GM19328 (cell line): Measurements from ENCODE around the gene ZNF148.

Experiments
- ATAC-seq: cut with Tn5 transposase; IDR thresholded peaks from one replicate; pipeline ENCODE4 v1.9.1; 2021; ENCODE audit warnings: mild to moderate bottlenecking, moderate library complexity; ENCODE audit not compliant: unreplicated experiment

ZNF148 gene

GRCh38 chr3:125289429-125289981 lies 85.6 kb downstream of the ZNF148 start:
- ATAC-seq: no peak

- ATAC-seq: no peak
These were observed 87.9 kb downstream of the ZNF148 start for GRCh38 chr3:125287248-125287647.

DNA sequence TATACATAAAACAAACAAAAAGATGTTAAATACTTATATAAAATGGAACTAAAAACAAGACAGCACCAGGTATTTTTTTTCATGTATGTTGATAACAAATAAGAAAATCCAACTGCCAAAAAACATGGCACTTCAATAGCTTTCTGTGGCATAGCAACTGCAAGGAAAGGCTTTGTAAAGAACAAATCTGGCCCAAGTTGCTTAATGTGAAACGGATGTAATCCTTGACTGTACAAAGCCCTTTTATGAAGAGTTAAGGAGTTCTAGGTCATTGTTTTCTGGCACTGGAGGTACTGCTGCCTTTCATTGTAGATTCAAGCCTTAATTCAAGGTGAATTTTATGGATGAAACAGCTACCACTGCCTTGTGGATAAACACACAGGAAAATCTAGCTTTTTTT lies 93.7 kb downstream of the ZNF148 start:
- ATAC-seq: no peak

GRCh38 chr3:125280668-125281361 lies 94.3 kb downstream of the ZNF148 start:
- no peak for ATAC-seq

- no peak for ATAC-seq
These were observed 97.0 kb downstream of the ZNF148 start for GRCh38 chr3:125278155-125278554.

DNA sequence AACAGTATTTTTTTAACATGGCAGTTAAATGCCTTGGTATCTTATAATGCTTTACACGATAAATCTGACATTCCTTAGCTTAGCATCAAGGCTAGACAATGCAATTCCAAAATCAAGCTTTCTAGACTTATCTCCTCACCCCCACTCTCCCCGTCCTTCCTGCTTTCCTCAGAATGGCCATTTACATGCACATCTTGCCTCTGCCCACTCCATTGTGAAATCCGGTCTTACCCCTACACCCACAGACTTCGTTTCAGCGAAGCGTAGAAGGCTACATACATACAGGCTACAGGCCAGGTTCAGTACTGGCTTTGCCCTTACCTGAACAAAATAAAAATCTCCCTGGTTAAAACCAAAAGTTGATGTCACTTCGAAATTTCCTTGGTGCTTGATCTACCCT lies 104.0 kb downstream of the ZNF148 start:
- no peak for ATAC-seq

GRCh38 chr3:125267460-125267859 lies 107.7 kb downstream of the ZNF148 start:
- no peak for ATAC-seq

DNA sequence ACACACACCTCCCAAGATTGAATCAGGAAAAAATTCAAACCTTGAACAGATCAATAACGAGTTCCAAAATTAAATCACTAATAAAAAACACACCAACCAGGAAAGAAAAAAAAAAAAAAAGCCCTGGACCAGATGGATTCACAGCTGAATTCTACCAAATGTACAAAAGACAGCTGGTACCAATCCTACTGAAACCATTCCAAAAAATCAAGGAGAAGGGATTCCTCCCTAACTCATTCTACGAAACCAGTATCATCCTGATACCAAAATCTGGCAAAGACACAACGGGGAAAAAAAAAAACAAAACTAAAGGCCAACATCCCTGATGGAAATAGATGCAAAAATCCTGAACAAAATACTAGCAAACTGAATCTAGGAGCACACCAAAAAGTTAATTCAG lies 108.2 kb downstream of the ZNF148 start:
- no peak for ATAC-seq

- ATAC-seq: no peak
These were observed 113.0 kb downstream of the ZNF148 start for GRCh38 chr3:125262161-125262560.

DNA sequence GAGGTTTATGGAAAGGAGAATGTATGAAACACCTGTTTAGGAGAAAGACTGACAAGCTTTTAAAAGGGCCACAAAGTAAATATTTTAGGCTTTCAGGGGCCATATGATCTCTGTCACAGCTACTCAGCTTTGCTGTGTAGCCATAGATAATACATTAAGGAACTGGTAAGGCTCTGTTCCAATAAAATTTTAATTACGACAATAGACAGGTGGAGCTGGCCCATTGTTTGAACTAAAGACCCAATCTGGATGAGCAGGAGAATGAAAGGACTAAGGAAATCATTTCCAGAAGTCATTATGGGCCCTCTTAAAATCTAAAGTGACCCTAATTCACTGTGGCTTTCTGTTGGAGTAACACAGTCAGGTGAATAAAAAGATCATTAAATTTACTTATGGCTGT lies 114.1 kb downstream of the ZNF148 start:
- no peak for ATAC-seq

GRCh38 chr3:125260158-125260557 lies 115.0 kb downstream of the ZNF148 start:
- ATAC-seq: no peak

DNA sequence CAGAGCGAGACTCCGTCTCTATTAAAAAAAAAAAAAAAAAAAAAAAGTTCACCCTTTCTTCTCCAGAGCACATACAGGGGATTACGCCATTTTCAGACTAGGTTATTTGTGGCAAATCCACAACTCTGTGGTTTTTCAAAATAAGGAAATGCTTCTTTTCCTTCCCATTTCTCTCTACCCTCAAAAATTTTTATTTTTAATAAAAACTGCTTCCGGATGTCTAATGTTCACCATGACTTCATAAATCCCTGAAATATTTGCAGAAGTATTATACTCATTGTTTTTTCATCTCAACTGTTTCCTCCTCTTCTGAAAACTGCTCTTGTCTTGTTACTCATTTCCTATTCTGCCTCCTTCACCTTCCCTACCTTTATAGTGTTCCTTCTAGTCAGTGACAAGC lies 117.6 kb downstream of the ZNF148 start:
- no peak for ATAC-seq

- ATAC-seq: no peak
These were observed 118.5 kb downstream of the ZNF148 start for GRCh38 chr3:125256675-125257074.

DNA sequence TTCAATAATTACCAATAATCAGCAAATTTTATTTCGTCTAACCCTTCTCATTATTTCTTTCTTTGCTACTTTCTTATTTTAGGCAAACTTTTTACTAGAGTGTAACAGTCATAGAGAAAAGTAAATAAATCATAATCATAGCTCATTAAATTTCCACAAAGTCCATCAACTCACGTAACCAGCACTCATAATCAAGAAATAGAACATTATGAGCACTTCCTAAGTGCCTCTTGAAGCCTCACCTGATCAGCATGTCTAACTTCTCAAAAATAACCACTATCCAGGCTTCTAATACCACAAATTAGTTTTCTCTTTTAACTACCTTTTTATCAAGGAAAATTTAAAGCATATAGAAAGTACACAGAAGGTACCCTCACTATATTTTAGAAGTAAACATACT lies 124.2 kb downstream of the ZNF148 start:
- ATAC-seq: no peak

GRCh38 chr3:125246237-125246636 lies 128.9 kb downstream of the ZNF148 start:
- ATAC-seq: no peak

DNA sequence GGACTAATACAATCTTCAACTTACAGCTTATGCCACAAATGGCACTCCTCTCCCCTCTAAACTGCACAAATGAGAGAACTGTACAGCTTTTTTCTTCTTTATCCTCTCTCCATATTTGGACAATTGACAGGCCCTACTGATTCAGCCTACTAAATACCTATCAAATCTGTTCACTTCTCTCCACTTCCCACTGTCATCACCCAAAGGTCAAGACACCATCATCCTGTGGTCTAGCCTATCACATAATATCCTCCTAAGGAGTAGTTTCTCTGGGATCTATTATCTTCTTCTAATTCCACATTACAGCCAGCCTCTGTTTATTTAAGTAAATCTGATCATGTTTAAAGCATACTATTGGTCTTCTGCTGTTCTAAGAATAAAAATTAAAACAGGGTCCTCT lies 129.6 kb downstream of the ZNF148 start:
- no peak for ATAC-seq

DNA sequence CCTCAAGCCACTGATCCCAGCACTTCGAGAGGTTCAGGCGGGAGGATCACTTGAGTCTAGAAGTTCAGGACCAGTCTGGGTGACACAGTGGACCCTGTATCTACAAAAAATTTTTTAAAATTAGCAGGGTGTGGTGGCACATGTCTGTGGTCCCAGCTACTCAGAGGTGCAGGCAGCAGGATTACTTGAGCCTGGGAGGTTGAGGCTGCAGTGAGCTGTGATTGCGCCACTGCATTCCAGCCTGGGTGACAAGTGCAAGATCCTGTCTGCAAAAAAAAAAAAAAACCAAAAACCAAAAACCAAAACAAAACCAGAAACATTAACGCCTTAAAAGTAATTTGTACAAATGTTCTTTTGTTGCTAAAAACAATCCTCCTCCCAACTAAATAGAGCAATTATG lies 134.6 kb downstream of the ZNF148 start:
- ATAC-seq: no peak

GRCh38 chr3:125239266-125239665 lies 135.9 kb downstream of the ZNF148 start:
- no peak for ATAC-seq

- no peak for ATAC-seq
These were observed 136.4 kb downstream of the ZNF148 start for GRCh38 chr3:125238759-125239158.

DNA sequence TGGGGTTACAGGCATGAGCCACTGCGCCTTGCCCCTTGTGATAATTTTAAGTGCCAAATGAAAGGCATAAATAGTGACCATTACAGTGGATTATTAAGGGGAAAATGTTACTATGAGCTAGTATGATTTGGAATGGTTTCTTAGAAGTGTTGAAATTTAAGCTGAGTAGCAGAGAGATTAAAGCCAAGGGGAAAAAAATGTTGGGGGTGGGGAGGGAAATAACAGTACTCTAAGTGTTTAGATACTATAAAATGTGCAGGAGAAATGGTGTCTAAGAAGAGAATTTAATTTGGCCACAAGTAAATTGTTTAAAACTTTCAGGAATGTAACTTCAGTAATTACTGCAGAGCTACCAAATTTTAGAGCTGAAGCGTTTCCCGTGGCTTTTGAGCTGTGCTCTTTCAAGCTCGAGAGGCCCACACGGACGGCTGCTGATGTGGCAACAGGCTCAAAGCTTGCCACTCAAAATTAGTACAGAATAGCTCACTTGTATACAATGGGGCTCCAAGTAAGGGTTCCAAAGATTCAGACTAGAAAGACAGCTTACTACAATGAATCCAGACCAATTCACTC lies 138.7 kb downstream of the ZNF148 start:
- no peak for ATAC-seq

GRCh38 chr3:125234831-125235230 lies 140.3 kb downstream of the ZNF148 start:
- no peak for ATAC-seq

DNA sequence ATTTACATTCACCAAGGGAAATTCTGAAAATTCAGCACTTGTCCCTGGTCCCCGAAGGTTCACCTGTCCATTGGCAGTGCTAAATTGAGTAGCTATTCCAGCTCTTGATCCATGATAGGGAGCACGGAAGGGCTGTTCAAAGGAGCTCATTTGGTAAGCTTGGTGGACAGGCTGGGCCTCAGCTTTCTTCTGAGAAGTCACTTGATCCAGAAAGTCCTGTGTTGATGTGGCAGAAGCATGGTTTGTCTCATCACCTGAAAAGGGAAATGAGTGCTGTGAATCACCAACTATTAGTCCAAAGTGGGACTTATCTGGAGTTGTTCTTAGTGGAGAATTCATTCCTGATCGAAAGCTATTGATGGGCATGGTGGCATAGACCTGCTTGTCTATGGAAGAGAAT lies 142.7 kb downstream of the ZNF148 start:
- ATAC-seq: no peak

DNA sequence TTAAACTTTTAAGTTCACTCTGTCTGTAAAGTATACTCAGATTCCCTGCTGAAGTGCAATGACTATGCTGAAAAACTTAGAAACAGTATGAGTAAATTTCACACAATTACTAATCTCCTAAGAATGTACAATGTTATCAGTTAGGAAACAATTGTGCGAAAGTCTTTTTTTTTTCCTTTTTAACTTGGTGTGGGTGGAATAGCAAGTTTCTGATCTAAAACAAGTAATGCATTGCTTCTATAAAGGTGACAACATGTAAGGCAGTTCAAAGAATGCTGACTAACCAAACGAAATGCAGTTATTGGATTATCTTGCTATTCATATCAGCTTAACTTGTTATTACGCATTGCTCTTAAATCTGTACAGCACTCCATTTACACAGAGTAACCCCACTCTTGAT lies 143.2 kb downstream of the ZNF148 start:
- no peak for ATAC-seq
